ENCODE data around the gene TMEM87A.
"Not testable (repeated sequence)": the region's sequence is repeated elsewhere in the genome, so short reads cannot be mapped to it uniquely, and the experiment has no call there.

TMEM87A gene

GRCh38 chr15:42240823-42241222, 32.4 kb downstream of the TMEM87A start:
- in situ Hi-C loops (cut with HindIII; ENCODE audit: low sequenced_read_pairs), result no loop called here
- TF ChIP-seq CTCF (IDR thresholded peaks at IDR 0.05; ENCODE audit: low read depth, low read length), result no peak
- no peak overlapping the region for H3K4me3 ChIP-seq (ENCODE audit: low read depth, low read length)
- DNase-seq (ENCODE audit: low read depth, low spot score), result no peak

- TF ChIP-seq CTCF (IDR thresholded peaks at IDR 0.05; ENCODE audit: low read depth, low read length), result no peak
- no peak overlapping the region for H3K4me3 ChIP-seq (ENCODE audit: low read depth, low read length)
- no peak for DNase-seq (ENCODE audit: low read depth, low spot score)
- in situ Hi-C loops (cut with HindIII; ENCODE audit: low sequenced_read_pairs), result no loop called here
These were observed 33.6 kb downstream of the TMEM87A start for GRCh38 chr15:42239528-42240182.

GRCh38 chr15:42233107-42233506, 40.1 kb downstream of the TMEM87A start:
- no peak overlapping the region for H3K4me3 ChIP-seq (ENCODE audit: low read depth, low read length)
- no peak for TF ChIP-seq CTCF (IDR thresholded peaks at IDR 0.05; ENCODE audit: low read depth, low read length)
- no peak for DNase-seq (ENCODE audit: low read depth, low spot score)
- in situ Hi-C loops (cut with HindIII; ENCODE audit: low sequenced_read_pairs), result no loop called here

- no peak overlapping the region for H3K4me3 ChIP-seq (ENCODE audit: low read depth, low read length)
- in situ Hi-C loops (cut with HindIII; ENCODE audit: low sequenced_read_pairs), result no loop called here
- no peak for DNase-seq (ENCODE audit: low read depth, low spot score)
- TF ChIP-seq CTCF (IDR thresholded peaks at IDR 0.05; ENCODE audit: low read depth, low read length), result no peak
These were observed 40.6 kb downstream of the TMEM87A start for GRCh38 chr15:42232606-42233005.

GRCh38 chr15:42231088-42231487, 42.1 kb downstream of the TMEM87A start:
- no peak overlapping the region for H3K4me3 ChIP-seq (ENCODE audit: low read depth, low read length)
- no peak for DNase-seq (ENCODE audit: low read depth, low spot score)
- in situ Hi-C loops (cut with HindIII; ENCODE audit: low sequenced_read_pairs), result no loop called here
- no peak for TF ChIP-seq CTCF (IDR thresholded peaks at IDR 0.05; ENCODE audit: low read depth, low read length)

GRCh38 chr15:42228981-42229380, 44.3 kb downstream of the TMEM87A start:
- DNase-seq (ENCODE audit: low read depth, low spot score); in situ Hi-C loops (cut with HindIII; ENCODE audit: low sequenced_read_pairs); H3K4me3 ChIP-seq (ENCODE audit: low read depth, low read length): not testable (repeated sequence)

GRCh38 chr15:42228036-42228435, 45.2 kb downstream of the TMEM87A start:
- no peak overlapping the region for H3K4me3 ChIP-seq (ENCODE audit: low read depth, low read length)
- no peak for DNase-seq (ENCODE audit: low read depth, low spot score)
- in situ Hi-C loops (cut with HindIII; ENCODE audit: low sequenced_read_pairs), result no loop called here
- TF ChIP-seq CTCF (IDR thresholded peaks at IDR 0.05; ENCODE audit: low read depth, low read length), result no peak
